Renal pelvis (tissue), 4 donors: ENCODE data around the gene GTPBP4. TPM values are rescaled to one million over a fixed set of nuclear protein-coding genes. Genes with fewer than 3 reads are reported as not detected.
"Not testable (repeated sequence)": the region's sequence is repeated elsewhere in the genome, so short reads cannot be mapped to it uniquely, and the experiment has no call there.

Experiments used
- DNase-seq: peaks from one replicate; pipeline ENCODE4 v3.0.0-alpha.2; 2013
- polyA plus RNA-seq, 3 donors: library from polyadenylated mRNA; unstranded; fragments of 120-200 nt; gene quantifications; one replicate each; pipeline ENCODE4 v1.2.1, GENCODE V29; 2013; ENCODE audit not compliant: insufficient read length in 3 of 3

Gene GTPBP4
- polyA plus RNA-seq, 3 donors, result 59.2 to 68.4 (median 62.2) TPM

DNA sequence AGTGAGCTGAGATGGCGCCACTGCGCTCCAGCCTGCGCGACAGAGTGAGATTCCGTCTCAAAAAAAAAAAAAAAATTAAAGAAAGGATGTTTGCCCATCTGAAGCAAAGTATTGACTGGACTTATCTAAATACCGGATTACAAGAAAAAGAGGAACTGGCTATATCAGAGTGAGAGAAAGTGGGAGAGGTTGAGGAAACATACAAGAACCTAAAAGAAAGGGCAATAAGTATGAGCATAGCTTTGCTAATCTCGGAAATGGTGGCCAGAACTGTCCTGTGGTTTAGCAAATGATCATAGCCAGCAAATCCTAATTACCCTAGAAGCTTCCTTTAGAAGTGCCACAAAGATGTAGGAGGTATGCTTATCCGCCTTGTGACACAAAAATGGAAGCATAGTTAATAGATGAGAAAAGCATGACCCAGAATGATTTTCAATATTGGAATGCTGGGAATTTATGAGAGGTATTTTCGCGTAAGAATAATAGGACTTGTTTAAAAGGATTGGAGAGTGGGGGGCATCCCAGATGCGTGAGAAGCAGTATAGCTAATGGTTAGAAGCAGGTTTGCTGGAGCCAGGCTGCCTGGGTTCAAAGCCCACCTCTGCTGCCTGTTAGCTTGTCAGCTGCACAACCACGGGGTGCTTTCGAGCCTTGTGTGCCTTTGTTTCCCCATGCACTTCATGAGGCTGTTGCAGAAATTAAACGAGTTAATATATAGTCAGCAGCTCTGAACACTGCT is 1.2 kb upstream of the GTPBP4 start:
- no peak for DNase-seq

DNA sequence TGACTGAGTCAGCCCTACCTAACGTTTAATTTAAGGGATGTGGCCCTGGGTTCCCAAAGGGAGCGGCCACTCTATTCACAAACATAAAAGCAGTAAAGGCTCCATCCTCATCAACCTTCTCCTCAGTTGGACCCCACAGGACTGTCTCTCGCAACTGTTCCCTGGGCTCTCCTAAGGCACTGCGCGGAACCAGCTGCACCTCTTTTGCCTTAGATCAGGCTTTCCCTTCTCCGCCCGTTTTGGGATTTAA is 689 bp upstream of the GTPBP4 start:
- no peak for DNase-seq

DNA sequence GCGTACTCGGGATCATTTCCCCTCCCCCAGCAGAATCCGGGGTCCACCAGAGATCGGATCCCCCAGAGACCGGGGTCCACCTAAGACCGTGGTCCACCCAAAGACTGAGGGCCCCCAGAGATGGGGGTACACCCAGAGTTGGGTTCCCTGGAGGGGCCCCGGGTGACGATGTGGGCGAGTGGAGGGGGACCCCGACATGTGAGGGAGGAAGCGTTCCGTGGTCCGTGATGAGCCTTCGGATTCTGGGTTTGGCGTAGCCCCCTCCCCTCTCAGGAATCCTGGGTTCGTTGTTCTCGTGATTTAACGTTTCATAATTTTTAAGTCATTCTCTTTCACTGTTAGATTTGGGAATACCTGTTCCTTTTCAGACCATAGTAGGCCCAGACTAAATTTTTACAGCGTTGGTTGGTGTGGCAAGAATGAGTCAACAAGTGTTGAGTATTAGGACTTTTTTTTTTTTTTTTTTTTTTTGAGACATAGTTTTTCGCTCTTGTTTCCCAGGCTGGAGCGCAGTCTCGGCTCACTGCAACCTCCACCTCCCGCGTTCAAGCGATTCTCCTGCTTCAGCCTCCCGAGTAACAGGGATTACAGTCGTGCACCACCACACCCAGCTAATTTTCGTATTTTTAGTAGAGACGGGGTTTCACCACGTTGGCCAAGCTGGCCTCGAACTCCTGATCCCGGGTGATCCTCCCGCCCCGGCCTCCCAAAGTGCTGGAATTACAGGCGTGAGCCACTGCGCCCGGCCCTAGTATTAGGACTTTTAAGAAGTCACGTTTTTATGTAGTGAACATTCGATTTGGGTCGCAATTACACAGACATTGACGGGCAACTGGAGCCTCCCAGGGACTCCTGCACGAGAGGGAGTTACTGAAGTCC is 672 bp downstream of the GTPBP4 start:
- DNase-seq, result no peak

- no peak for DNase-seq
These were observed 2.6 kb downstream of the GTPBP4 start for GRCh38 chr10:990808-991207.

GRCh38 chr10:992467-992866 is 4.2 kb downstream of the GTPBP4 start:
- no peak for DNase-seq

GRCh38 chr10:992871-993270 is 4.6 kb downstream of the GTPBP4 start:
- DNase-seq, result no peak

GRCh38 chr10:994836-995558 is 6.8 kb downstream of the GTPBP4 start:
- DNase-seq, result no peak

- DNase-seq, result no peak
These were observed 7.3 kb downstream of the GTPBP4 start for GRCh38 chr10:995559-995926.

GRCh38 chr10:996031-996430 is 7.8 kb downstream of the GTPBP4 start:
- no peak for DNase-seq

DNA sequence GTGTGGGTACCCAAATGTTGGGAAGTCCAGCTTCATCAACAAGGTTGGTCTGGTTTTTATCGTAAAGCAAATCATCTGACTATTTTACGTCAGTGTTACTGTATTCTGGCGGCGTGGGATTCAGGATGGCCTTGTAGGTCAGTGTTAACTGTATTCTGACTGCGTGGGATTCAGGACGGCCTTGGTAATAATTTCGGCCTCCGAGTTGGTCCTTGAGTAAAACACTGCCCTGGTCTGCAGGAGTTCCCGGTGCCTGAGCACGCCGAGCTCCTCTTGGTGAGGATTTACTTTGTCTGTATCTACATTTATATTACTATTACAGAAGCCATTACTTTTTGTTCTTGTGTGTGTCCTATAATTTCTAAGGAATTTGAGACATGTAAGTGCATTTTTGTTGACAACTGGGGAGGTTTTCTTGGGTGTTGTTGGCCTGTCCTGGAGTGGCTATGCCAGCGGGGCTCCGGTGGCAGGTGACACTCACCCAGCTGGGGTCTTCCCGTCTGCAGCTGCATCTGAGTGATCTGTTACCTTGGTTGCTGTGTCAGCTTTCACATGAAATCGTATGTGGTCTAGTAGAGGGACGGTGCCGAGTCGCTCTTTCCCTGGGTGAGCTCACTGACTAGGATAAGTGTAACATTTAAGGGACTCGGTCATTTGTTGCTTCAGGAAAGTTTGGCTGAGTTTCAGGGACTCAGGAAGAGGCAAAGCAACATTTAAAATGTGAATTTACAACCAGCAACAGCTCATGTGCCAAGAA is 9.2 kb downstream of the GTPBP4 start:
- DNase-seq, result no peak

- DNase-seq, result no peak
These were observed 14.3 kb downstream of the GTPBP4 start for GRCh38 chr10:1002425-1003006.

DNA sequence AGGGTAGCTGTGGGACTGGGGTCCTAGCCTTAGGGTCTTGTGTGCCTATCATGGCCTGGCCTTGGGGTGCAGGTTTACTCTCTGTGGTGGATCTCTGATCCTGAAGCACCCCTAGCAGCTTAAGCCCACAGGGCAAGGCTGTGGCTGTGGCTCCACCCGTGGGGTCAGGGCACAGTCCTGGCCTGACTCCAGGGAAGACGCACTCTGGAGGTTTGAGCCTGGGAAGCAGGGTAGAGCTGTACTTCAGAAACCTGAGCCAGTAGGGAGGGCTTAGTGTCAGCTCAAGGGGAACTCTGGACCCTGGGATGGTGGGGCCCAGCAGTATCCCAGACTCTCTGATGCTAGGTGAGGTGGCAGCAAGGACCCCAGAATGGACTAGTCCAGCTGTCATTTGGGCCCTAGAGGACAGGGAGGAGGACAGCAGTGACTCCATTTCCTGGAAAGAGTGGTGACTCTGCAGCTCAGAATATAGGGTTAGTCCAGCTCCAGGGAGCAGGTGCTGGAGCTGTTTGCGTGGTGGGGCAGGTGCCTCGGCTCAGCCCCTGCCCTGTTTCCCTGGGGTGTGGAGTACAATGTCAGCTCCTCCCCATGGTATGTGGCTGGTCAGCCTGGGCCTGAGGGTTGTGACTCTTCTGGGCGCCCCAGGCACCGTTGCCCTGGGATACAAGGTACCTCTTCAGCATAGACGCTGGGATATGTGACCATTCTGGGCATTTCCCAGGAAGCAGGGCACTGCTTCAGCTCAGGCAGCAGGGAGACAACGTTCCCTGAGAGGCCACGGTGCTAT is 15.8 kb downstream of the GTPBP4 start:
- no peak for DNase-seq

DNA sequence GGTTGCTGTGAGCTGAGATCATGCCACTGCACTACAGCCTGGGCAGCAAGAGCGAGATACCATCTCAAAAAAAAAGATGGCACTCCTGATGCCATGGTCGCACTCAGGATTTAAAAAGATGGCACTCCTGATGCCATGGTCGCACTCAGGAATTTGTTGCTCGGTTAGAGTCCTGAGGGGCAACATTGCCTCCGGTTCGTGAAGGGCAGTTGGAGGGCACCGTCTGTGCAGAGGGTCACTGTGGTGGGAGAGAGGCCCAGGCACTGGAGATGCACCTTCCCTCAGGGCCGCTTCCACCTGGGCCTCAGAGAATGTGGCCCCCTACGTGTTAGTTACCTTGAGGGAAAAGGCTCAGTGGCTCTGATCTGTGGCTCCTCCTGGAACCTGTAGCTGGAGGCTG is 18.3 kb downstream of the GTPBP4 start:
- no peak for DNase-seq

DNA sequence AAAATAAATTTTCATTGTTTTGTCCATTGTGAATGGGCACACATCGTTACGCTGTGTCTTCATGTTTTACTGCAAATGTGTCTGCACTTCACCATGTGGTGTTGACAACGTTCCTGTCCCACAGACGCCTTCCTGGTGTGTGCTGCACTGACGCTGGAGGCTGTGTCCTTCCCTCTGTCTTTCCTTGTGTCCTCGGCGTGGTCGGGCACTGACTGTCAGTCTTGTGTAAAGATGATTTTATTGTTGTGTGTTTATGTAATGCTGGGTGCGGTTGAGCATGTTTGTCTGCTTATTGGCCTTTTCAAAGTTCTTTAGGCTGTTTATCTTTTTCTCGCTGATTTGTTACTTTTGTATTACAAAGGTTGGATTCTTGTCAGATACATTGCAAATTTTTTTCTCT is 19.3 kb downstream of the GTPBP4 start:
- no peak for DNase-seq

GRCh38 chr10:1009071-1009494 is 20.8 kb downstream of the GTPBP4 start:
- no peak for DNase-seq

GRCh38 chr10:1009947-1010346 is 21.7 kb downstream of the GTPBP4 start:
- not testable (repeated sequence) for DNase-seq

- no peak for DNase-seq
These were observed 22.5 kb downstream of the GTPBP4 start for GRCh38 chr10:1010703-1011102.

DNA sequence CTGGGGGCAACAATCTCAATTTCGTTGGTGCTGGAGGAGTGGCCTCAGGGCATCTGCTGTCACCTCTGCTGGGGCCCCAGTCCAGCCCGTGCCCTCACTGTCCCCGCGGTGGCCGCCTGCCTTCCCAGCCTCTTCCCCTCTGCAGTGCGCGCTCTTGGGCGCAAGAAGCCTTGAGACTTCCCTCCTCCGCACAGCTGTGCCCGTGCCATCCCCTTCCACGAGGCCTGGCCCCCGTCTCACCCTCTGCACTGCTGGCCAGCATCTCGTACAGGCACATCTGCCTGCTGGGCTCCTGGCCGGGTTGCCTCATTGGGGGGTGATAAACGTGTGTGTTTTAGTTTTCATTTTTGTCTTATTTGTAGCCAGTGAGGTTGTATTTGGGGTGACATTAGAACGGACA is 23.5 kb downstream of the GTPBP4 start:
- no peak for DNase-seq

DNA sequence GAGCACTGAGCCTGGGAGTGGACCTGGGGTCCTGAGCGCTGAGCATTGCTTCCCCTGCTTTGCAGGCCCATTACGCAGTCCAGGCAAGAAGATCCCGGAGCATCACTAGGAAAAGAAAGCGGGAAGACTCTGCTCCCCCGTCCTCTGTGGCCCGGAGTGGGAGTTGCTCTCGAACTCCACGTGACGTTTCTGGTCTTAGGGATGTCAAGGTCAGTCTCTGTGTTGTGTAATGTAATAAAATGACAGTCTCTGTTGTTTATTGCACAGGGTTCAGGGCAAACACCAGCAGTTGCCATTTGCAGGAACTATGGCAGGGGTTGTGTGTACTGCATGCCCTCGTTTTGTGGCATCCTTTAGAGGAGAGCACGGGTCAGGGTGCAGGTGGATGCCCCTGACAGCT is 27.5 kb downstream of the GTPBP4 start:
- DNase-seq, result no peak

- DNase-seq, result no peak
These were observed 31.1 kb downstream of the GTPBP4 start for GRCh38 chr10:1019362-1019761.

DNA sequence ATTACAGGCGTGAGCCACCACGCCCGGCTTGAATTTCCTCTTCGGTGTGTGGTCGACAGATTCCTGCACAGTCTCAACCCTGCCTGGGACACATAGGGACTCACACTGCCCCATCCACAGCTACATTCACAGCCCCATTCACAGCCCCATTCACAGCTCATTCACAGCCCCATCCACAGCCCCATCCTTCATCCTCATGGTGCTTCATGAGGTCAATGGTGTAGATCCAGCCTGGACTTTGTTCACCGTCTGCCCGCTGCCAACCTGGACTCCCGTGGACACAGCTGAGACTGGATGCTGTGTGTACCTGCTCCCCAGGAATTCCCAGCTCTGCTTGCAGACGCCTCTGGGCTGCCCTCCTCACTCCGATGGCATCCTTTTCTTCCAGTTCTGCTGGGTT is 32.2 kb downstream of the GTPBP4 start:
- no peak for DNase-seq
